GM23338 (cell line): ENCODE results near the gene PXYLP1. TPM values are rescaled to one million over a fixed set of nuclear protein-coding genes. Genes with fewer than 3 reads are reported as not detected.

Experiments
- ATAC-seq: fragments of 200-7000 bp; cut with Tn5 transposase; 3 replicates; pipeline ENCODE4 v1.9.1; 2020
- DNase-seq: peaks from one replicate; pipeline ENCODE4 v3.0.0-alpha.2; 2015; ENCODE audit warnings: low spot score
- H2AFZ ChIP-seq: fragments of 200-600 bp; sonication (generic); 2 replicates; pipeline ENCODE4 v1.8.0; 2016; ENCODE audit warnings: antibody characterized with exemption, mild to moderate bottlenecking, moderate library complexity
- H3F3A ChIP-seq: fragments of 200-600 bp; sonication (generic); replicated peaks from 2 replicates; pipeline ENCODE4 v1.8.0; 2017; ENCODE audit warnings: antibody characterized with exemption, mixed run types, low read depth
- H3K27ac ChIP-seq: fragments of 200-600 bp; sonication (generic); 2 replicates; pipeline ENCODE4 v1.6.1; 2016; ENCODE audit warnings: low read depth
- H3K27me3 ChIP-seq: fragments of 200-600 bp; sonication (generic); 2 replicates; pipeline ENCODE4 v1.8.0; 2016; ENCODE audit warnings: mild to moderate bottlenecking, mixed run types, moderate library complexity; ENCODE audit not compliant: insufficient read depth
- H3K36me3 ChIP-seq: fragments of 200-600 bp; sonication (generic); 2 replicates; pipeline ENCODE4 v1.8.0; 2016; ENCODE audit warnings: mild to moderate bottlenecking; ENCODE audit not compliant: insufficient read depth
- H3K4me1 ChIP-seq: fragments of 200-600 bp; sonication (generic); 2 replicates; pipeline ENCODE4 v1.8.0; 2016; ENCODE audit warnings: mild to moderate bottlenecking, moderate library complexity; ENCODE audit not compliant: insufficient read depth
- H3K4me2 ChIP-seq: fragments of 200-600 bp; sonication (generic); 2 replicates; pipeline ENCODE4 v1.7.1; 2017; ENCODE audit warnings: mixed run types
- H3K4me3 ChIP-seq: fragments of 200-600 bp; sonication (generic); 2 replicates; pipeline ENCODE4 v1.6.1; 2016; ENCODE audit warnings: mixed run types
- H3K79me2 ChIP-seq: fragments of 200-600 bp; sonication (generic); replicated peaks from 2 replicates; pipeline ENCODE4 v1.8.0; 2017; ENCODE audit warnings: mild to moderate bottlenecking; ENCODE audit not compliant: insufficient read depth
- H3K9me2 ChIP-seq: fragments of 200-600 bp; sonication (generic); 2 replicates; pipeline ENCODE4 v1.8.0; 2017; ENCODE audit not compliant: insufficient read depth
- H4K20me1 ChIP-seq: fragments of 200-600 bp; sonication (generic); replicated peaks from 2 replicates; pipeline ENCODE4 v1.8.0; 2017; ENCODE audit warnings: mild to moderate bottlenecking; ENCODE audit not compliant: insufficient read depth
- H3K27ac Mint-ChIP-seq: 2 replicates; pipeline ENCODE4 v1.8.0; 2020; ENCODE audit warnings: inconsistent platforms, mild to moderate bottlenecking, moderate library complexity, mixed read lengths
- H3K27me3 Mint-ChIP-seq: 3 replicates; pipeline ENCODE4 v1.8.0; 2022; ENCODE audit warnings: low read depth, mild to moderate bottlenecking, moderate library complexity, mixed read lengths, inconsistent platforms; ENCODE audit not compliant: insufficient read depth, poor library complexity
- H3K36me3 Mint-ChIP-seq: 3 replicates; pipeline ENCODE4 v1.8.0; 2021; ENCODE audit warnings: low read depth, mild to moderate bottlenecking, inconsistent platforms, moderate library complexity, mixed read lengths
- H3K4me1 Mint-ChIP-seq: 3 replicates; pipeline ENCODE4 v1.8.0; 2020; ENCODE audit warnings: mild to moderate bottlenecking, inconsistent platforms, mixed read lengths
- H3K4me3 Mint-ChIP-seq: 3 replicates; pipeline ENCODE4 v1.8.0; 2021; ENCODE audit warnings: moderate library complexity, mild to moderate bottlenecking, inconsistent platforms, mixed read lengths
- H3K9me3 Mint-ChIP-seq: 3 replicates; pipeline ENCODE4 v1.8.0; 2020; ENCODE audit warnings: moderate library complexity, mild to moderate bottlenecking, inconsistent platforms, mixed read lengths
- EZH2 ChIP-seq: fragments of 200-600 bp; sonication (generic); IDR thresholded peaks from one replicate; pipeline ENCODE4 v1.8.0; 2017; ENCODE audit warnings: antibody characterized with exemption, mild to moderate bottlenecking, low read depth; ENCODE audit not compliant: unreplicated experiment
- EZH2phosphoT487 ChIP-seq: fragments of 200-600 bp; sonication (generic); IDR thresholded peaks from one replicate; pipeline ENCODE4 v1.8.1; 2018; ENCODE audit warnings: antibody characterized with exemption; ENCODE audit not compliant: unreplicated experiment
- NANOG ChIP-seq: IDR thresholded peaks from 2 replicates; pipeline ENCODE4 v1.6.1; 2016; ENCODE audit warnings: antibody characterized with exemption, borderline replicate concordance
- STAT1 ChIP-seq: IDR thresholded peaks from one replicate; pipeline ENCODE4 v1.6.1; 2016; ENCODE audit warnings: antibody characterized with exemption; ENCODE audit not compliant: unreplicated experiment
- ZNF114 ChIP-seq: fragments of 250-450 bp; sonication (Bioruptor Pico); IDR thresholded peaks from 2 replicates; pipeline ENCODE4 v1.5.0; 2020; ENCODE audit warnings: mild to moderate bottlenecking, moderate library complexity
- ZNF331 ChIP-seq: fragments of 250-450 bp; sonication (Bioruptor Pico); IDR thresholded peaks from 2 replicates; pipeline ENCODE4 v1.5.0; 2020; ENCODE audit warnings: low read depth, mild to moderate bottlenecking, moderate library complexity
- polyA plus RNA-seq: library from polyadenylated mRNA; unstranded; fragments of >200 nt; fragmentation: Nextera tagmentation; extraction: Ambion mirVana; gene quantifications from 2 replicates; pipeline ENCODE4 v1.2.1, GENCODE V29; 2016
- total RNA-seq: library from RNA; depleted of rRNA; stranded (reverse); fragments of >200 nt; shearing (Covaris generic); gene quantifications from 2 replicates; pipeline ENCODE4 v1.2.3, GENCODE V29; 2014
- TF ChIP-seq, protein P1 (sequence below): fragments of 250-450 bp; sonication (Bioruptor Pico); IDR thresholded peaks from 2 replicates; pipeline ENCODE4 v1.5.0; 2020; ENCODE audit warnings: mild to moderate bottlenecking, moderate library complexity

PXYLP1 gene
- total and polyA plus RNA-seq, 2 experiments from 2014 or later = 8.9 to 20.1 TPM

DNA sequence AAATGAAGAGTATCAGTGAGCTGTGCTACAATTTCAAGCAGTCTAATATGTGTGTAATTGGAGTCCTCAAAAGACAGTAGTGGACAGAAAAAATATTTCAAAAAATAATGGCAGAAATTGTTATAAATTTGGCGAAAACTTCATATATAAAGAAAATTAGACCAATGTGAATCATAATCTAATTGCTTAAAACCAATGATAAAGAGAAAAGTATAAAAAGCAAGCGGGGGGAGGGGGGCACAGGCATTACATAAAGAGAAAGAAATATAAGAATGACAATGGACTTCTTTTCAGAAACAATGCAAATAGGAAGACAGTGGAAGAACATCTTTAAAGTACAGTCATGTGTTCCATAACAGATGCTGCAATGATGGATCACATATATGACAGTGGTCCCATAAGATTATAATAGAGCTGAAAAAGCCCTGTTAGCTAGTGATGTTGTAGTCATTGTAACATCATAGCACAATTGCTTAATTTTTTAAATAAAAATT lies 7.9 kb upstream of the PXYLP1 start:
- Histone ChIP-seq H2AFZ (no peak overlapping the region), H3K27me3 (no peaks in the 10 kb centered on the region), H3K4me1 (peaks cover 20% of the 10 kb centered on the region), H3K4me3 (no peak overlapping the region), H3K36me3 (peaks cover 12% of the 10 kb centered on the region; the same call in 1 of the 2 replicates), H3K9me2 (peaks cover 26% of the 10 kb centered on the region; the same call in 1 of the 2 replicates), H3K79me2 (no peaks in the 10 kb centered on the region), H3K27ac (no peak overlapping the region), H4K20me1 (no peaks in the 10 kb centered on the region), H3K4me2 (no peak overlapping the region), H3F3A (no peaks in the 10 kb centered on the region)
- Mint-ChIP-seq H3K4me1 (peaks cover 15% of the 10 kb centered on the region), H3K9me3 (peaks cover 14% of the 10 kb centered on the region), H3K27ac (no peak overlapping the region), H3K27me3 (peaks cover 4% of the 10 kb centered on the region), H3K36me3 (peaks cover 8% of the 10 kb centered on the region; the same call in 1 of the 3 replicates), H3K4me3 (no peak overlapping the region)
- no peak for TF ChIP-seq ZNF331 (CRISPR knock-in tag)
- no peak for TF ChIP-seq EZH2
- TF ChIP-seq, protein P1, sequence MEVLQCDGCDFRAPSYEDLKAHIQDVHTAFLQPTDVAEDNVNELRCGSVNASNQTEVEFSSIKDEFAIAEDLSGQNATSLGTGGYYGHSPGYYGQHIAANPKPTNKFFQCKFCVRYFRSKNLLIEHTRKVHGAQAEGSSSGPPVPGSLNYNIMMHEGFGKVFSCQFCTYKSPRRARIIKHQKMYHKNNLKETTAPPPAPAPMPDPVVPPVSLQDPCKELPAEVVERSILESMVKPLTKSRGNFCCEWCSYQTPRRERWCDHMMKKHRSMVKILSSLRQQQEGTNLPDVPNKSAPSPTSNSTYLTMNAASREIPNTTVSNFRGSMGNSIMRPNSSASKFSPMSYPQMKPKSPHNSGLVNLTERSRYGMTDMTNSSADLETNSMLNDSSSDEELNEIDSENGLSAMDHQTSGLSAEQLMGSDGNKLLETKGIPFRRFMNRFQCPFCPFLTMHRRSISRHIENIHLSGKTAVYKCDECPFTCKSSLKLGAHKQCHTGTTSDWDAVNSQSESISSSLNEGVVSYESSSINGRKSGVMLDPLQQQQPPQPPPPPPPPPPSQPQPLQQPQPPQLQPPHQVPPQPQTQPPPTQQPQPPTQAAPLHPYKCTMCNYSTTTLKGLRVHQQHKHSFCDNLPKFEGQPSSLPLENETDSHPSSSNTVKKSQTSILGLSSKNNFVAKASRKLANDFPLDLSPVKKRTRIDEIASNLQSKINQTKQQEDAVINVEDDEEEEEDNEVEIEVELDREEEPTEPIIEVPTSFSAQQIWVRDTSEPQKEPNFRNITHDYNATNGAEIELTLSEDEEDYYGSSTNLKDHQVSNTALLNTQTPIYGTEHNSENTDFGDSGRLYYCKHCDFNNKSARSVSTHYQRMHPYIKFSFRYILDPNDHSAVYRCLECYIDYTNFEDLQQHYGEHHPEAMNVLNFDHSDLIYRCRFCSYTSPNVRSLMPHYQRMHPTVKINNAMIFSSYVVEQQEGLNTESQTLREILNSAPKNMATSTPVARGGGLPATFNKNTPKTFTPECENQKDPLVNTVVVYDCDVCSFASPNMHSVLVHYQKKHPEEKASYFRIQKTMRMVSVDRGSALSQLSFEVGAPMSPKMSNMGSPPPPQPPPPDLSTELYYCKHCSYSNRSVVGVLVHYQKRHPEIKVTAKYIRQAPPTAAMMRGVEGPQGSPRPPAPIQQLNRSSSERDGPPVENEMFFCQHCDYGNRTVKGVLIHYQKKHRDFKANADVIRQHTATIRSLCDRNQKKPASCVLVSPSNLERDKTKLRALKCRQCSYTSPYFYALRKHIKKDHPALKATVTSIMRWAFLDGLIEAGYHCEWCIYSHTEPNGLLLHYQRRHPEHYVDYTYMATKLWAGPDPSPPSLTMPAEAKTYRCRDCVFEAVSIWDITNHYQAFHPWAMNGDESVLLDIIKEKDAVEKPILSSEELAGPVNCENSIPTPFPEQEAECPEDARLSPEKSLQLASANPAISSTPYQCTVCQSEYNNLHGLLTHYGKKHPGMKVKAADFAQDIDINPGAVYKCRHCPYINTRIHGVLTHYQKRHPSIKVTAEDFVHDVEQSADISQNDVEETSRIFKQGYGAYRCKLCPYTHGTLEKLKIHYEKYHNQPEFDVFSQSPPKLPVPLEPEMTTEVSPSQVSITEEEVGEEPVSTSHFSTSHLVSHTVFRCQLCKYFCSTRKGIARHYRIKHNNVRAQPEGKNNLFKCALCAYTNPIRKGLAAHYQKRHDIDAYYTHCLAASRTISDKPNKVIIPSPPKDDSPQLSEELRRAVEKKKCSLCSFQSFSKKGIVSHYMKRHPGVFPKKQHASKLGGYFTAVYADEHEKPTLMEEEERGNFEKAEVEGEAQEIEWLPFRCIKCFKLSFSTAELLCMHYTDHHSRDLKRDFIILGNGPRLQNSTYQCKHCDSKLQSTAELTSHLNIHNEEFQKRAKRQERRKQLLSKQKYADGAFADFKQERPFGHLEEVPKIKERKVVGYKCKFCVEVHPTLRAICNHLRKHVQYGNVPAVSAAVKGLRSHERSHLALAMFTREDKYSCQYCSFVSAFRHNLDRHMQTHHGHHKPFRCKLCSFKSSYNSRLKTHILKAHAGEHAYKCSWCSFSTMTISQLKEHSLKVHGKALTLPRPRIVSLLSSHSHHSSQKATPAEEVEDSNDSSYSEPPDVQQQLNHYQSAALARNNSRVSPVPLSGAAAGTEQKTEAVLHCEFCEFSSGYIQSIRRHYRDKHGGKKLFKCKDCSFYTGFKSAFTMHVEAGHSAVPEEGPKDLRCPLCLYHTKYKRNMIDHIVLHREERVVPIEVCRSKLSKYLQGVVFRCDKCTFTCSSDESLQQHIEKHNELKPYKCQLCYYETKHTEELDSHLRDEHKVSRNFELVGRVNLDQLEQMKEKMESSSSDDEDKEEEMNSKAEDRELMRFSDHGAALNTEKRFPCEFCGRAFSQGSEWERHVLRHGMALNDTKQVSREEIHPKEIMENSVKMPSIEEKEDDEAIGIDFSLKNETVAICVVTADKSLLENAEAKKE = no peak
- TF ChIP-seq NANOG = no peak
- DNase-seq = no peak
- no peak for ATAC-seq

DNA sequence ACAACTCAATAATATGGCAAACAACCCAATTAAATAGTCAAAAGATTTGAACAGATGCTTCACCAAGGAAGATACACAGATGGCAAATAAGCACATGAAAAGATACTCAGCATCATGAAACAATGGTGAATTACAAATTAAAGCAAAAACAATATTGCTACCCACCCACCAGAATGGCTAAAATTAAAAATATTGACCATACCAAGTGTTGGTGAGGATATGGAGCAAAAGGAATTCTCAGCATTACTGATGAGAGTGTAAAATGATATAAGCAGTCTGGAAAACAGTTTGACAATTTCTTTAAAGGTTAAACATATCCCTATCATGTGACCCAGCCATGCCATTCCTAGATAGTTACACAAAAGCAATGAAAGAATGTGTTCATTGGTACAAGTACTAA lies 5.7 kb upstream of the PXYLP1 start:
- H3K4me1 ChIP-seq = peaks cover 34% of the 10 kb centered on the region
- H3K27ac ChIP-seq = no peak overlapping the region
- H3K9me2 ChIP-seq = peaks cover 18% of the 10 kb centered on the region; the same call in 1 of the 2 replicates
- no peak overlapping the region for H3K4me2 ChIP-seq
- ATAC-seq (no peak), DNase-seq (no peak)
- H3F3A ChIP-seq = 0 out of 2 replicates have a peak, but pooled peaks cover 6% of the 10 kb centered on the region
- H3K79me2 ChIP-seq = no peaks in the 10 kb centered on the region
- Mint-ChIP-seq H3K27me3 (peaks cover 21% of the 10 kb centered on the region), H3K4me3 (no peak overlapping the region), H3K9me3 (peaks cover 14% of the 10 kb centered on the region), H3K4me1 (peaks cover 35% of the 10 kb centered on the region), H3K27ac (no peak overlapping the region), H3K36me3 (peaks cover 8% of the 10 kb centered on the region; the same call in 1 of the 3 replicates)
- H4K20me1 ChIP-seq = no peaks in the 10 kb centered on the region
- no peak overlapping the region for H3K4me3 ChIP-seq
- no peak overlapping the region for H2AFZ ChIP-seq
- peaks cover 19% of the 10 kb centered on the region for H3K27me3 ChIP-seq
- H3K36me3 ChIP-seq = peaks cover 12% of the 10 kb centered on the region; the same call in 1 of the 2 replicates
- no peak for TF ChIP-seq ZNF114
- no peak for TF ChIP-seq STAT1
- TF ChIP-seq, protein P1 = no peak
- no peak for TF ChIP-seq EZH2phosphoT487
